Activated CD8-positive, alpha-beta T cell treated with anti-CD3 and anti-CD28 coated beads for 36 hours (primary cell): ENCODE measurements around the gene SLC22A23. TPM values are rescaled to one million over a fixed set of nuclear protein-coding genes. Genes with fewer than 3 reads are reported as not detected.
"Not testable (repeated sequence)": the region's sequence is repeated elsewhere in the genome, so short reads cannot be mapped to it uniquely, and the experiment has no call there.

Experiments
- ATAC-seq: fragments of 200-7000 bp; cut with Tn5 transposase; one replicate; pipeline ENCODE4 v1.10.0; 2021; ENCODE audit warnings: mild to moderate bottlenecking, moderate library complexity
- CTCF ChIA-PET: fragments of 350-600 bp; sonication (Branson Sonifier 250); formaldehyde crosslinking; loops from one replicate; lab custom pipeline; 2021; ENCODE audit warnings: antibody characterized with exemption; lab: Charles Lee
- POLR2A ChIA-PET: fragments of 350-600 bp; sonication (Branson Sonifier 250); formaldehyde crosslinking; loops from one replicate; lab custom pipeline; 2021; ENCODE audit warnings: antibody characterized with exemption; lab: Charles Lee
- DNase-seq: peaks from one replicate; pipeline ENCODE4 v3.0.0-alpha.2; 2020
- H3K27ac Mint-ChIP-seq: one replicate; pipeline ENCODE4 v1.8.0; 2021; ENCODE audit warnings: mild to moderate bottlenecking, mixed read lengths
- H3K27me3 Mint-ChIP-seq: one replicate; pipeline ENCODE4 v1.8.0; 2021; ENCODE audit warnings: mixed read lengths
- H3K36me3 Mint-ChIP-seq: one replicate; pipeline ENCODE4 v1.8.0; 2021; ENCODE audit warnings: low read depth, mixed read lengths
- H3K4me1 Mint-ChIP-seq: one replicate; pipeline ENCODE4 v1.8.0; 2021; ENCODE audit warnings: low read depth, mixed read lengths
- H3K4me3 Mint-ChIP-seq: one replicate; pipeline ENCODE4 v1.8.0; 2021; ENCODE audit warnings: mild to moderate bottlenecking, moderate library complexity, mixed read lengths
- H3K9me3 Mint-ChIP-seq: one replicate; pipeline ENCODE4 v1.8.0; 2021; ENCODE audit warnings: mixed read lengths
- intact Hi-C: fragments of 100-400 bp; cut with micrococcal nuclease; formaldehyde crosslinking; loops from one replicate; pipeline ENCODE4 v1.10.0; 2022
- total RNA-seq, 2 experiments: library from RNA; stranded (reverse); gene quantifications; one replicate each; pipeline ENCODE4 v1.2.3, GENCODE V29; 2021
- TF ChIP-seq, protein P1 (sequence below): fragments of 200-600 bp; IDR thresholded peaks from one replicate; pipeline ENCODE4 v1.8.0; 2022; ENCODE audit warnings: antibody characterized with exemption, mild to moderate bottlenecking

SLC22A23 gene
- total RNA-seq, 2 experiments from 2014 or later = 0.16 to 0.34 TPM

DNA sequence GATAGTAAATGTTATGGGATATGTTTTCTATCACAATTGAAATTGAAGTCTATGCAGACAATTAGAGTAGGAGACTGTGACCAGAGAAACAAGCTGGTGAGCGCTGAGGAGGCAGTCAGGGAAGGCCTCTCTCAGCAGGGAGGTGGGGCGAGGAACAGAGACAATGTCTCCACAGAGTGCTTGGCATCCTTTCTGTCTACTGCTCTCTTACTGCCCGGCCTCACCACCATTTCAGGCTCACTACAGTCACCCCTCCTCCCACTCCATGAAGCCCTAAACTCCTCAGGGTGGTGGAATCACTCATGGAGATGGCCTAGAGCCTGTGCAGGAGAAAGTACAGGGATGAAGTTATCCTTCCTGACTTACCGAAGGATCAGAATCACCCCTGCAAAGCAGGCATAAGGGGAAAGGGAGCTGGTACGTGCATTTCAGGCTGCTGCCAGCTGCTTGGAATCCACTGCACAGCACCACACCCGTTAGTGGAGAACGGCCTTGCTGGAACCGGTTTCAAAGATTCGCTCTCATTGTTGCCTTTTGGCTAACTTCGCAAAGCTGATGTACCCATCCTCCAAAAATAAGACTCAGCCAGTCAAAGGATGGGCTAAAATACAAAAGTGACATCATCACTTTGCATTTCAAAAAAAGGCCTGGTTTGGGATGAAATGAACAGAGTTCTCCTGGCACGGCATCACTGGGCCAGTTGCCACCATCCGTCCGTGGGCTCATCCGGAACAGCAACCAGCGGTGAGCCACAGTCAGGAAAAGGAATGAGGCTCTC is 67.3 kb downstream of the SLC22A23 start:
- DNase-seq = no peak
- Mint-ChIP-seq H3K9me3 (no peaks in the 10 kb centered on the region), H3K4me1 (no peaks in the 10 kb centered on the region), H3K4me3 (no peak overlapping the region), H3K27me3 (peaks cover 2% of the 10 kb centered on the region), H3K36me3 (no peaks in the 10 kb centered on the region), H3K27ac (no peak overlapping the region)
- no peak for ATAC-seq
- ChIA-PET POLR2A (no interaction called here), CTCF (no interaction called here)
- intact Hi-C loops = no loop called here
- TF ChIP-seq, protein P1, sequence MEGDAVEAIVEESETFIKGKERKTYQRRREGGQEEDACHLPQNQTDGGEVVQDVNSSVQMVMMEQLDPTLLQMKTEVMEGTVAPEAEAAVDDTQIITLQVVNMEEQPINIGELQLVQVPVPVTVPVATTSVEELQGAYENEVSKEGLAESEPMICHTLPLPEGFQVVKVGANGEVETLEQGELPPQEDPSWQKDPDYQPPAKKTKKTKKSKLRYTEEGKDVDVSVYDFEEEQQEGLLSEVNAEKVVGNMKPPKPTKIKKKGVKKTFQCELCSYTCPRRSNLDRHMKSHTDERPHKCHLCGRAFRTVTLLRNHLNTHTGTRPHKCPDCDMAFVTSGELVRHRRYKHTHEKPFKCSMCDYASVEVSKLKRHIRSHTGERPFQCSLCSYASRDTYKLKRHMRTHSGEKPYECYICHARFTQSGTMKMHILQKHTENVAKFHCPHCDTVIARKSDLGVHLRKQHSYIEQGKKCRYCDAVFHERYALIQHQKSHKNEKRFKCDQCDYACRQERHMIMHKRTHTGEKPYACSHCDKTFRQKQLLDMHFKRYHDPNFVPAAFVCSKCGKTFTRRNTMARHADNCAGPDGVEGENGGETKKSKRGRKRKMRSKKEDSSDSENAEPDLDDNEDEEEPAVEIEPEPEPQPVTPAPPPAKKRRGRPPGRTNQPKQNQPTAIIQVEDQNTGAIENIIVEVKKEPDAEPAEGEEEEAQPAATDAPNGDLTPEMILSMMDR = no peak

DNA sequence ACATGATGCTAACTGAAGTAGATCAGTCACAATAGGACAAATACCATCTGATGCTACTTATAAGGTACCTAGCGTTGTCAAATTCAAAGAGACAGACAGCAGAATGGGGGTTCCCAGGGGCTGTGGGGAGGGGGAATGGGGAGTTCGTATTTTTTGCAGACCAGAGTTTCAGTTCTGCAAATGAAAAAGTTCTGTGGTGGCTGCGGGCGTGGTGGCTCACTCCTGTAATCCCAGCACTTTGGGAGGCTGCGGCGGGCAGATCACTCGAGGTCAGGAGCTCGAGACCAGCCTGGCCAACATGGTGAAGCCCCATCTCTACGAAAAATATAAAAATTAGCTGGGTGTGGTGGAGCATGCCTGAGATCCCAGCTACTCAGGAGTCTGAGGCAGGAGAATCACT is 68.1 kb downstream of the SLC22A23 start:
- H3K9me3 Mint-ChIP-seq = no peaks in the 10 kb centered on the region
- no peaks in the 10 kb centered on the region for H3K36me3 Mint-ChIP-seq
- DNase-seq = no peak
- CTCF ChIA-PET = no interaction called here
- POLR2A ChIA-PET = no interaction called here
- TF ChIP-seq, protein P1 = no peak
- intact Hi-C loops = no loop called here
- H3K4me1 Mint-ChIP-seq = no peaks in the 10 kb centered on the region
- no peak overlapping the region for H3K27ac Mint-ChIP-seq
- peaks cover 2% of the 10 kb centered on the region for H3K27me3 Mint-ChIP-seq
- H3K4me3 Mint-ChIP-seq = no peak overlapping the region
- ATAC-seq = no peak

DNA sequence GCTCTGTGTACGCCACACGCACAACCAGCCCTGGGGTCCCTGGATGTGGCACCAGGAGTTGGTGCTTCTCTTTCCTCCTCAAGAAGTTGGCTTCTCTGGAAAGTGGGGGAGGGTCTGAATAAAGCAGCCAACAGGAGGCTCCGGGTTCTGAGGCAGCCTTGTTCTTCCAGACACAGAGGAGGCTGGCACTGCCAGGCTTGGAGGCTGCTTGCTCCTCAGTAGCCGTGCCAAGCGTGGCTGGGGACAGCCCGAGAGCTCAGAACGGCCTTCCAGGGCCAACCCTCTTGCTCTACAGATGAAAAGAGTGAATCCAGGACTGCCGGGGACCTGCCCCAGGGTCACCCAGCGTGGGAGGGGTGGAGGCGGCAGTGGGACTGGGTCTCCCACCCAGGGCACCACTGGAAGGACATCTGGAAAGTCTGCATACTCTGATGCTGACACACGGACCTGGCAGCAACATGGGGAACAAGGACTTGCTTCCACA is 70.4 kb downstream of the SLC22A23 start:
- Mint-ChIP-seq H3K9me3 (no peaks in the 10 kb centered on the region), H3K27ac (no peak overlapping the region), H3K36me3 (no peaks in the 10 kb centered on the region), H3K27me3 (peaks cover 2% of the 10 kb centered on the region), H3K4me1 (no peaks in the 10 kb centered on the region), H3K4me3 (no peak overlapping the region)
- TF ChIP-seq, protein P1 = no peak
- CTCF ChIA-PET = no interaction called here
- DNase-seq (no peak), ATAC-seq (no peak)
- intact Hi-C loops = no loop called here
- POLR2A ChIA-PET = no interaction called here

DNA sequence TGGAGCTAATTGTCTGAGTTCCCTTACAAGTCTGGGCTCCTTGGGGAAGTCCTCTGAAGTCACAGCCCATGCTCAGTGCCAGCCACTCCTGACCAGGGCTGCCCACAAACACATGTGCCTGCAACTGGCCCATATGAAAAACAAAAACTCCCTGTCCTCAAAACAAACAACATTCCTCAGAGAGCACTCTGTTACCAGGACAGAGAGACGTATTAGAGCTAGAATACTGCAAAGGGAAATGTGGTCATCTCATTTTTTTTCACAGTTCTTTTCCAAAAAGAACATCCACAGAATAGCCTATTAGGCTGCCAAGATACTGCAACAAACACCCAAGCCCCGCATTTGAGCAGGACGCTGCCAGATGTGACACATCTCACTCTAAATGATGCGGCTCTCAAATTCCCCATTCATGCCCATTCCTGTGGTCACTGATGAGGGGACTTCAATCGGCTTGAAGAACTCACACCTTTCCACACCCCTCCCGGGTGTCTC is 71.1 kb downstream of the SLC22A23 start:
- TF ChIP-seq, protein P1 = no peak
- Mint-ChIP-seq H3K4me1 (no peaks in the 10 kb centered on the region), H3K36me3 (no peaks in the 10 kb centered on the region), H3K4me3 (no peak overlapping the region), H3K27ac (no peak overlapping the region), H3K9me3 (no peaks in the 10 kb centered on the region), H3K27me3 (peaks cover 2% of the 10 kb centered on the region)
- ChIA-PET CTCF (no interaction called here), POLR2A (interaction anchor here (0.6 kb wide), 1 partner anchor 19 kb away, joined by 3 read pairs; no protein-coding TSS in a partner anchor)
- no peak for ATAC-seq
- no peak for DNase-seq
- intact Hi-C loops = no loop called here

DNA sequence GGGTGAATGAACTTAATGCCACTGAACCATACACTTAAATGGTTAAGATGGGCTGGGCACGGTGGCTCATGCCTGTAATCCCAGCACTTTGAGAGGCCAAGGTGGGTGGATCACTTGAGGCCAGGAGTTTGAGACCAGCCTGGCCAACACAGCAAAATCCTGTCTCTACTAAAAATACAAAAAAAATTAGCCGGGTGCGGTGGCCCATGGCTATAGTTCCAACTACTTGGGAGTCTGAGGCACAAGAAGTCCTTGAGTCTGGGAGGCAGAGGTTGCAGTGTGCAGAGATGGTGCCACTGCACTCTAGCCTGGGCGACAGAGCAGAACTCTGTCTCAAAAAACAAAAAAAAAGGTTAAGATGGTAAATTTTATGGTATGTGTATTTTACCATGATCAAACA is 71.7 kb downstream of the SLC22A23 start:
- H3K4me3 Mint-ChIP-seq, H3K36me3 Mint-ChIP-seq, CTCF ChIA-PET, DNase-seq, H3K9me3 Mint-ChIP-seq, H3K4me1 Mint-ChIP-seq, H3K27me3 Mint-ChIP-seq, H3K27ac Mint-ChIP-seq, intact Hi-C loops, ATAC-seq, POLR2A ChIA-PET: not testable (repeated sequence)
